HEK293 (cell line): ENCODE measurements around the gene LRP1B.

Experiments used
- CTCF ChIA-PET: fragments of 350-600 bp; formaldehyde crosslinking; extraction: SDS; loops from one replicate; lab custom pipeline; 2021; ENCODE audit warnings: antibody characterized with exemption; lab: Yijun Ruan, JAX
- POLR2A ChIA-PET: fragments of 300-600 bp; formaldehyde crosslinking; extraction: SDS; loops from one replicate; lab custom pipeline; 2020; ENCODE audit warnings: antibody characterized with exemption, inconsistent platforms; lab: Yijun Ruan, JAX
- H3K27ac ChIP-seq: fragments of 200-500 bp; sonication (Bioruptor generic); 2 replicates; pipeline ENCODE4 v1.5.1; 2014; ENCODE audit warnings: low read depth, low read length, control low read depth, inconsistent platforms; ENCODE audit errors: extremely low read depth
- H3K36me3 ChIP-seq, 2 experiments: fragments of 200-500 bp in 1 of 2; sonication (Bioruptor generic) in 1 of 2; 1 replicate in 1 of 2; 2 replicates in 1 of 2; pipeline ENCODE4 v1.5.1; 2014 to 2017; ENCODE audit warnings: inconsistent platforms in 2 of 2, low read length in 2 of 2; ENCODE audit not compliant: control insufficient read depth in 2 of 2, insufficient read depth in 1 of 2
- H3K4me1 ChIP-seq: fragments of 200-500 bp; sonication (Bioruptor generic); 2 replicates; pipeline ENCODE4 v1.5.1; 2014; ENCODE audit warnings: mild to moderate bottlenecking, low read length, inconsistent platforms; ENCODE audit not compliant: control insufficient read depth, insufficient read depth
- H3K4me3 ChIP-seq: 2 replicates; pipeline ENCODE4 v1.5.1; 2011; ENCODE audit warnings: low read depth, mild to moderate bottlenecking, control low read depth, low read length, moderate library complexity
- H3K9me3 ChIP-seq: fragments of 200-500 bp; sonication (Bioruptor generic); 2 replicates; pipeline ENCODE4 v1.5.1; 2014; ENCODE audit warnings: low read depth, low read length, inconsistent platforms; ENCODE audit not compliant: control insufficient read depth, insufficient read depth
- ATF2 ChIP-seq: fragments of 450-650 bp; formaldehyde crosslinking; IDR thresholded peaks from 2 replicates; pipeline ENCODE4 v1.5.1; 2016; ENCODE audit warnings: missing biosample characterization, missing genetic modification characterization, low read depth
- BCL11A ChIP-seq: fragments of 450-650 bp; formaldehyde crosslinking; IDR thresholded peaks from 2 replicates; pipeline ENCODE4 v1.5.1; 2016; ENCODE audit warnings: low read depth, missing biosample characterization, missing genetic modification characterization
- GLI2 ChIP-seq: fragments of 450-650 bp; formaldehyde crosslinking; IDR thresholded peaks from 2 replicates; pipeline ENCODE4; 2017; ENCODE audit warnings: missing biosample characterization, missing genetic modification characterization, low read depth, borderline replicate concordance
- GLIS2 ChIP-seq: fragments of 450-650 bp; formaldehyde crosslinking; IDR thresholded peaks from 2 replicates; pipeline ENCODE4 v1.5.1; 2016; ENCODE audit warnings: missing biosample characterization, missing genetic modification characterization
- KLF17 ChIP-seq: fragments of 450-650 bp; formaldehyde crosslinking; IDR thresholded peaks from 2 replicates; pipeline ENCODE4 v1.5.1; 2016; ENCODE audit warnings: missing biosample characterization, missing genetic modification characterization
- OSR2 ChIP-seq: fragments of 450-650 bp; formaldehyde crosslinking; IDR thresholded peaks from 2 replicates; pipeline ENCODE4 v1.5.1; 2016; ENCODE audit warnings: missing biosample characterization, missing genetic modification characterization
- PRDM6 ChIP-seq: fragments of 450-650 bp; formaldehyde crosslinking; IDR thresholded peaks from 2 replicates; pipeline ENCODE4 v1.5.1; 2017; ENCODE audit warnings: missing biosample characterization, missing genetic modification characterization
- REST ChIP-seq: fragments of 450-650 bp; formaldehyde crosslinking; IDR thresholded peaks from 2 replicates; pipeline ENCODE4 v1.5.1; 2016; ENCODE audit warnings: missing biosample characterization, missing genetic modification characterization
- SCRT2 ChIP-seq: fragments of 450-650 bp; formaldehyde crosslinking; IDR thresholded peaks from 2 replicates; pipeline ENCODE4 v1.5.1; 2016; ENCODE audit warnings: missing biosample characterization, missing genetic modification characterization
- ZBTB26 ChIP-seq: fragments of 450-650 bp; formaldehyde crosslinking; optimal IDR thresholded peaks from 2 replicates; pipeline ENCODE3; 2016; ENCODE audit warnings: missing biosample characterization, mild to moderate bottlenecking, missing genetic modification characterization
- ZNF239 ChIP-seq: fragments of 450-650 bp; formaldehyde crosslinking; IDR thresholded peaks from 2 replicates; pipeline ENCODE4 v1.5.1; 2016; ENCODE audit warnings: missing biosample characterization, missing genetic modification characterization
- ZNF266 ChIP-seq: fragments of 450-650 bp; formaldehyde crosslinking; IDR thresholded peaks from 2 replicates; pipeline ENCODE4 v1.5.1; 2016; ENCODE audit warnings: missing biosample characterization, missing genetic modification characterization, low read depth
- ZNF394 ChIP-seq: fragments of 450-650 bp; formaldehyde crosslinking; IDR thresholded peaks from 2 replicates; pipeline ENCODE4 v1.5.1; 2016; ENCODE audit warnings: missing biosample characterization, missing genetic modification characterization, mild to moderate bottlenecking, moderate library complexity, borderline replicate concordance
- ZNF398 ChIP-seq: fragments of 450-650 bp; formaldehyde crosslinking; IDR thresholded peaks from 2 replicates; pipeline ENCODE4 v1.5.1; 2017; ENCODE audit warnings: missing biosample characterization, missing genetic modification characterization
- ZNF48 ChIP-seq: fragments of 450-650 bp; formaldehyde crosslinking; IDR thresholded peaks from 2 replicates; pipeline ENCODE4 v1.5.1; 2016; ENCODE audit warnings: missing biosample characterization, missing genetic modification characterization
- ZNF529 ChIP-seq: fragments of 450-650 bp; formaldehyde crosslinking; IDR thresholded peaks from 2 replicates; pipeline ENCODE4 v1.5.1; 2017; ENCODE audit warnings: missing genetic modification characterization, missing biosample characterization; ENCODE audit not compliant: insufficient replicate concordance
- ZNF558 ChIP-seq: fragments of 450-650 bp; formaldehyde crosslinking; IDR thresholded peaks from 2 replicates; pipeline ENCODE4 v1.5.1; 2016; ENCODE audit warnings: missing biosample characterization, missing genetic modification characterization
- ZNF561 ChIP-seq: fragments of 450-650 bp; IDR thresholded peaks from 2 replicates; pipeline ENCODE4 v1.5.1; 2018; ENCODE audit warnings: missing biosample characterization, missing genetic modification characterization, borderline replicate concordance
- ZNF621 ChIP-seq: fragments of 450-650 bp; formaldehyde crosslinking; IDR thresholded peaks from 2 replicates; pipeline ENCODE4 v1.5.1; 2017; ENCODE audit warnings: missing biosample characterization, missing genetic modification characterization
- ZNF792 ChIP-seq: fragments of 450-650 bp; formaldehyde crosslinking; IDR thresholded peaks from 2 replicates; pipeline ENCODE4 v1.5.1; 2016; ENCODE audit warnings: missing biosample characterization, missing genetic modification characterization
- ZNF830 ChIP-seq: fragments of 450-650 bp; IDR thresholded peaks from 2 replicates; pipeline ENCODE4 v1.5.0; 2018; ENCODE audit warnings: missing biosample characterization, missing genetic modification characterization, low read depth, mild to moderate bottlenecking, moderate library complexity
- ZSCAN16 ChIP-seq: fragments of 450-650 bp; formaldehyde crosslinking; IDR thresholded peaks from 2 replicates; pipeline ENCODE4 v1.5.1; 2016; ENCODE audit warnings: missing biosample characterization, missing genetic modification characterization
- ZSCAN5A ChIP-seq: fragments of 450-650 bp; formaldehyde crosslinking; IDR thresholded peaks from 2 replicates; pipeline ENCODE4 v1.5.1; 2016; ENCODE audit warnings: missing biosample characterization, missing genetic modification characterization

LRP1B gene

GRCh38 chr2:140539242-140539875, 1591.5 kb downstream of the LRP1B start:
- Histone ChIP-seq H3K4me3 (no peak overlapping the region), H3K27ac (no peak overlapping the region), H3K9me3 (no peaks in the 10 kb centered on the region), H3K36me3 (no peaks in the 10 kb centered on the region), H3K4me1 (no peaks in the 10 kb centered on the region)
- POLR2A ChIA-PET = no interaction called here
- TF ChIP-seq ZNF529 (tag by site-specific recombination) = no peak
- TF ChIP-seq PRDM6 (tag by site-specific recombination) = no peak
- no peak for TF ChIP-seq ZSCAN16
- TF ChIP-seq ZBTB26 = no peak
- no peak for TF ChIP-seq ATF2 (tag by site-specific recombination)
- TF ChIP-seq ZNF792 (tag by site-specific recombination) = no peak
- no peak for TF ChIP-seq OSR2
- no peak for TF ChIP-seq ZNF561 (tag by site-specific recombination)
- TF ChIP-seq ZNF558 = no peak
- no peak for TF ChIP-seq ZNF48 (tag by site-specific recombination)
- TF ChIP-seq ZNF398 (tag by site-specific recombination) = no peak
- TF ChIP-seq BCL11A (tag by site-specific recombination) = no peak
- no peak for TF ChIP-seq ZNF621 (tag by site-specific recombination)
- TF ChIP-seq GLIS2 = no peak
- no peak for TF ChIP-seq ZNF830 (tag by site-specific recombination)
- CTCF ChIA-PET = no interaction called here

- CTCF ChIA-PET = interaction anchor here (1.2 kb wide), 1 partner anchor 8 kb away, joined by 6 read pairs; no protein-coding TSS in a partner anchor
- no peaks in the 10 kb centered on the region for H3K36me3 ChIP-seq
- no peak overlapping the region for H3K27ac ChIP-seq
- POLR2A ChIA-PET = no interaction called here
- H3K9me3 ChIP-seq = no peaks in the 10 kb centered on the region
- H3K4me1 ChIP-seq = peaks cover 9% of the 10 kb centered on the region
- H3K4me3 ChIP-seq = no peak overlapping the region
- no peak for TF ChIP-seq ZNF239
- TF ChIP-seq ZSCAN5A = no peak
- no peak for TF ChIP-seq GLI2
- TF ChIP-seq REST (tag by site-specific recombination) = no peak
- TF ChIP-seq SCRT2 = no peak
- TF ChIP-seq ZNF266 (tag by site-specific recombination) = no peak
- no peak for TF ChIP-seq ZNF394 (tag by site-specific recombination)
- TF ChIP-seq KLF17 = no peak
Observed at GRCh38 chr2:140529706-140530105, 1601.1 kb downstream of the LRP1B start.
